LNCAP (cell line): ENCODE results near the gene CACNG1.

Experiments
- CTCF ChIP-seq: fragments of 450-650 bp; IDR thresholded peaks from 2 replicates; pipeline ENCODE4 v1.5.1; 2017; ENCODE audit warnings: mild to moderate bottlenecking

The CACNG1 gene

DNA sequence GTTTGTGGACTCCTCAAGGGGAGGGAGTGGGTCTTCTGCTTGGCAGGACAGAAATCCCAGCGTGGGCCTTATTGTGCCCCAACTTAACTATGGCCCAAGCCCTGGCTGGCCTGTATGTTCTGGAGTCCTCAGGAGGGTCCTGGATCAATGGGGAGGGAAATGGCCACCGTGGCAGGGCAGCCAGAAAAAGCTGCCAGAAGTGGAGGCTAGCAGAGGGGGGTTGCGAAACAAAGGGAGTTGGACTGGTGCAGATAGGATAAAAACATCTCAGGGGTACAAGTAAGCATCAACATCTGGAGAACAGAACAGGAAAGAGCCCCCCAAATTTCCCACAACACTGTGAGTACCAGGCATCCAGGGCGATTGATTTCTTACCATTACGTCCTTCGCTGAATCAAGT lies 3.7 kb upstream of the CACNG1 start:
- no peak for TF ChIP-seq CTCF

GRCh38 chr17:67041531-67041930 lies 2.8 kb upstream of the CACNG1 start:
- TF ChIP-seq CTCF, result no peak

DNA sequence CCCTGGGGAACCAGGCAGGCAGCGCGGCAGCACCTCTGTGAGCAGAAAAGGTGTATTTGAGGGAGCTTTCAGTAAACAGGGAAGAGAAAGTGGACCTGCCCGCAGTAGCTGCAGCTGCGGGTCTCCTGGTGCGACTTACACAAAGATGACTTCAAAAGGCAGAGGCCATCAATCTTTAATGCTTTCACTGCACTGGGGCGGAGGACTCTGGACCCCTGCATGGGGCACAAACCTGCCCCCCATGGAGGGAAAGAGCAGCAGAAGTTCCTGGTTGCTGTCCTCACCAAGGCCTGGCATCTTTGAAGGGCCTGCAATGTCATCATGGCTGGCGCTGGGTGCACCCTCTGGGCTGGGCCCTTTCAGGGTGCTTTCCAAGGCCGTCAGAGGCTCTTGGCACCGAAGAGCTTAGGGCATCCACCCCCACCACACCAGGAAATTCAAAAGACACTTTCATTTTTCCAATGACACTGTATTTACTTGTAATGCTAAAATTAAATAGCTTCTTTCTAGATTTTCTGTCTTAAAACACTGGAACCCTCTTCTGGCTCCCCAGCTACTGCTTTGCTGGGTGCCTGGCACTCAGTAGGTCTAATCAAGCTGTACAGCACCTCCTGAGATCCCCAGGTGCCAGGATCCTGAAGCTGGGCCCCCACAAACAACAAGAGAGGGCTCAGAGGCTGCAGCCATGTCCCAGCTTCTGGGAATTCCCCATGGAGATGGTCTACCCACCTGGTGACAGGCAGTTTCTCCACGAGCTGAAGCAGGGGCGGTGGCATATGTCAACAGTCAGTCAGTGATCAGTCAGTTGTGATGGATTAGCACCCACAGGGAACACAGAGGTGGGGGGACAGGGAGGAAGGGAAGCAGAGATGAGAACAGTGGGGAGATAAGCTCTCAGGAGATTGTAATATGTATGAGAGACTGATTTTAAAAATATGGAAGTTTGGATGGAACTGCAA lies 2.1 kb upstream of the CACNG1 start:
- no peak for TF ChIP-seq CTCF

DNA sequence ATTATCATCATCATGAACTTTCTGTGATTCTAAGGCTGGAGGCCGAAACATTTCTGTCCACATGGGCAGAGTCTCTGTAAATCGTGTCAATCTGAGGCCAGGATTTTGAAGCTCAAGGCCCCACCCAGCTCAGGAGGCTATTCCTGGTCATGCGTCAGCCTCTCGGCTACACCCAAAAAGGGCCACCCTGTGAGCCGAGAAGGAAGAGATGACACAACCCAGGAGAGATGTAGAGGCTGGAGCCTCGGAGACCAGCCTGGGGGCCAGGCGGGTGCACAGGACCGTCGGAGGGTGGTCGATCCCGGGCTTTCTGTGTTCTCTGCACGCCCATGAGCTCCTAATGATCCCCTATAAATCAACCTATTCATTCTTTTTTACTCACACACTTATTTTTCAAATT lies 1.1 kb upstream of the CACNG1 start:
- no peak for TF ChIP-seq CTCF

DNA sequence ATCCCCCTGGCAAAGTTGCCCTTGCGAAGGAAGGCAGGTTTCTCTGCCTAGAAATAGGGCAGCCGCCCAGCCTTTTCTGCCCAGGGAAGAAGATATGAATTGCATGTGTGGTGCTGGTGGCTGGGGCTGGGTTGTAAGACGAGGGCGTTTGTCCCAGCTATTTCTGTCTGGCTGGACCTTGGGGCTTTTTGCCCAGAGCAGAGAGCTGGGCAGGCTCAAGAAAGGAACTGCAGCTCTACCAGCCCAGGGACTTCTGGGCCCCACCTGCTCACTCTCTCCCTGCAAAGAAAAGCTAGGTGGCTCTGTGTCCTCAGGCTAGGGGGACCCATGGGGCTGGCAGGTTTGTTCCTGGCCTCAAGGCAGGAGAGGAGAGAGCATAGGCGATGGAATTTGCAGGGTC lies 586 bp downstream of the CACNG1 start:
- TF ChIP-seq CTCF, result no peak

GRCh38 chr17:67046398-67046797 lies 2.0 kb downstream of the CACNG1 start:
- TF ChIP-seq CTCF, result no peak

DNA sequence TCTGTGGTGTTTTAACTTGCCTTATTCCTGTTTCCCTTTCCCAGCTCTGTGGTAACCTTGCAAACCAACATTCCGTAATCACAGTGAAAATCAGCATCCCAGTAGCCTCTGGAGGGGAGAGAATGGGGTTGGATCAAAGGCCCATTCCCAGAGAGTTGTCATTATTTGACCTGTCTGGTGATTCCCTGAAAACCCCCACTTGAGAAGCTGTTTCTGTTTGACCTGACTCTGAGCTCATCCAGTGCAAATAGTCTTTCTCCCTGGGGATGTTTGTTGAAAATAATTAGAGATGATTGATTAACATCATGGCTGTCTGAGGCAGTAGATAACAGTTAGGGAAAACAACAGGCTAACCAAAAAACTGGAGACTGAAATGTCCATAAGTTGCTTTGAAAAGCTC lies 3.0 kb downstream of the CACNG1 start:
- TF ChIP-seq CTCF, result no peak
